ENCODE data around the gene KRTAP5-10.
"Not testable (repeated sequence)": the region's sequence is repeated elsewhere in the genome, so short reads cannot be mapped to it uniquely, and the experiment has no call there.

KRTAP5-10 gene, protein sequence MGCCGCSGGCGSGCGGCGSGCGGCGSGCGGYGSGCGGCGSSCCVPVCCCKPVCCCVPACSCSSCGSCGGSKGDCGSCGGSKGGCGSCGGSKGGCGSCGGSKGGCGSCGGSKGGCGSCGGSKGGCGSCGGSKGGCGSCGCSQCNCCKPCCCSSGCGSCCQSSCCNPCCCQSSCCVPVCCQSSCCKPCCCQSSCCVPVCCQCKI

DNA sequence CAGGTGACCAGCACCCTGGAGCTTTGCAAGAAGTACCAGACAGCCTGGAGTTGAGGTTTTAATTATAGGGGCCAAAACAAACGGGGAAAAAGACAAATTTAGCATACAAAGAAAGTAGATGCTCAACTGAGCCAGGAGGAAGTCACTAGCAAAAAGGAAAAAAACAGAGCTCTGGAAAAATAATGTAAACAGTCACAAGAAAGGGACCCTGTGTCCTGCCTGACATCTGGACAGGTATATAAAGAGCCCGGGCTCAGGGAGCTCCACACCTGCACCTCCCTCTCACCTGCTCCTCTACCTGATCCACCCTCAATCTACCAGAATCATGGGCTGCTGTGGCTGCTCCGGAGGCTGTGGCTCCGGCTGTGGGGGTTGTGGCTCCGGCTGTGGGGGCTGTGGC, at the start of gene KRTAP5-10:
KRTAP5-10 (plus strand) TSS at position 301 of the 400 bp plus-strand sequence; CDS start at position 326, 25 bp downstream.
- DNase-seq (ENCODE audit: low read depth in 1 of 2, low spot score in 1 of 2) = no peak

DNA sequence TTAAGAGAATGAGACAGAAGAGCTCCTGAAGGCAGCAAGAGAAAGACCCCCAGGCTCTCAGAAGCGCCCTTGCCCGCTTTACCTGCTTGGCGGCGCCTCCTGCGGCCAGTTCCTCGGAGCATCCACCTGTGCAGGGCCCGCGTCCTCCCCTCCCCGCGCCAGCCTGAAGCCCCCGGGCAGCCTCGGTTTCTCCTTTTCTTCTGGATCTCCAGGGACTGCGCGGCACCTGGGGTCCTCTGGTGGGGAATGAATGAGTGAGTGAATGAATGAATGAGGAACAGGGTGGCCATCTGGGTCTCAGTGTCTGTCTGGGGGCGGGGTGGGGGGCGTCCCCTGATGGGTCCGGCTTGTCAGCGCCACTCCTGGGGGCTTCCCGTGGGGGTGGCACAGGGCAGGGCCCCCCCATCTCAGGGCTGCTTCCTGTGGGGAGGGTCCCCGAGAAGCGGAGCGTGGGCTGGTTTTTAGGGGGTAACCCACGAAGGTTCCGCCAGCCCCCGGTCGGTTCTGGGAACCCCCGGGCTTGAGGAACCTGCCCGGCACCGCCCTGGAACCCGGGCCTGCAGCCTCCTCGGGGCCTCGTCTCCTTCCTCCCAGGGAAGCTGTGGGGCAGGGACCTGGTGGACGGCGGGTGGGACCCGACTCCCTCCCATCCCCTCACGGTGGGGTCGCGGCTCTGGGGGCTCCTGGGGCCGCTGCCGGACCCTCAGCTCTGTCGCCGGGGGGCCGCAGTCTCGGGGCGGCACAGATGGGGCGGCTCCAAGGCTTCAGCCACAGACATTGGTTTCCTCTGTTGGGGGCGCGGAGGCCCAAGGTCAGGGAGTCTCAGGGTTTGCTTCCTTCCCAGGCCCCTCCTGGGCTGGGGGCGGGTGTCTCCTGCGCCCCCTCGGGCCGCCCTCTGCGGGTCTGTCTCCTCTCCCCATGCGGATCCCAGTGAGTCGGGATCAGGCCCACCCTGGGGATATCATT, 46.6 kb upstream of the KRTAP5-10 start:
- no peak for DNase-seq (ENCODE audit: low read depth in 1 of 2, low spot score in 1 of 2)

DNA sequence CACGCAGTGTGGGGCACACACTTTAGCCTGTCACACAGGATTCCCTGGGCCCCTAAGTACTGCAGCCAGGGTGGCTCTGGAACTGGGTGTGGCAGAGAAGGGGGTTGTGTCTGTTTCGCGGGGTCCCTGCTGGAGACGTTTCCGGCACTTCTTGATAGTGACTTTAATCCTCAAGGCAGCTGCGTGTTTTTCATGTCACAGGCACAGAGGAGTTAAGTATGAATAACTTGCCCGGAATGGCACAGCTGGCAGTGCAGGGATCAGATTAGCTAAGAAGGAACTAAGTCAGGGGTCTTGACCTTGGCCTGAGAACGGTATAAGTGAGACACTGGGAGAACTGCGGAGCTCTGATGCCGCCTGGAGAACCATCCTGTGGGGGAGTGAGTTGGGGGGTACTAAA, 45.8 kb upstream of the KRTAP5-10 start:
- no peak for DNase-seq (ENCODE audit: low read depth in 1 of 2, low spot score in 1 of 2)

DNA sequence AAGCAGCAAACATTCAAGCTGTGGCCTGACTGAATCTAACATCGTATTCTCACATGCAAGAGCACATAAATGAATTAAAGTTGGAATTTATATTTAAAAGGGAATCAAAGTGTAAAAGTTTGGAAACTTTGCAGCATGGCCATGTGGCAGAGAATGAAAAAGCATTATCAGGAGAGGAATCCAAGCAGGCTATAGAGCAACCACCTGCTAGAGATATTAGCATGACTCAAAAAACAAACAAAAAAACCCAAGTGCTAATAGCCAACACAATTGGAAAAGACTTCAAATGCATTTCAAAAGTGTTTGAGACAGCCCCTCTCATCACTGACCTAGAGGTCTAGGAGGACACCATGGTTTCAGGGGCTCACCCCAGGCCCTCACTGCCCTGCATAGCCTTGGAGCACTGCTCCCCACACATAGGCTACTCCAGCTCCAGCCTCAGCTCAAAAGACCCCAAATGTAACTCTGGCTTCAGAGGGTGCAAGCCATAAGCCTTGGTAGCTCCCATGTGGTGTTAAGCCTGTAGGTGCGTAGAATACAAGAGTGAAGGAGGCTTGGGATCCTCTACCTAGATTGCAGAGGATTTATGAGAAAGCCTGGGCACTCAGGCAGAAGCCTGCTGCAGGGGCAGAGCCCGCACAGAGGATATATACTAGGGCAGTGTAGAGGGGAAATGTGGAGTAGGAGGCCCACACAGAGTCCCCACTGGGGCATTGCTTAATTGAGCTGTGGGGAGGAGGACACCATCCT, 40.0 kb upstream of the KRTAP5-10 start:
- DNase-seq (ENCODE audit: low read depth in 1 of 2, low spot score in 1 of 2) = no peak

DNA sequence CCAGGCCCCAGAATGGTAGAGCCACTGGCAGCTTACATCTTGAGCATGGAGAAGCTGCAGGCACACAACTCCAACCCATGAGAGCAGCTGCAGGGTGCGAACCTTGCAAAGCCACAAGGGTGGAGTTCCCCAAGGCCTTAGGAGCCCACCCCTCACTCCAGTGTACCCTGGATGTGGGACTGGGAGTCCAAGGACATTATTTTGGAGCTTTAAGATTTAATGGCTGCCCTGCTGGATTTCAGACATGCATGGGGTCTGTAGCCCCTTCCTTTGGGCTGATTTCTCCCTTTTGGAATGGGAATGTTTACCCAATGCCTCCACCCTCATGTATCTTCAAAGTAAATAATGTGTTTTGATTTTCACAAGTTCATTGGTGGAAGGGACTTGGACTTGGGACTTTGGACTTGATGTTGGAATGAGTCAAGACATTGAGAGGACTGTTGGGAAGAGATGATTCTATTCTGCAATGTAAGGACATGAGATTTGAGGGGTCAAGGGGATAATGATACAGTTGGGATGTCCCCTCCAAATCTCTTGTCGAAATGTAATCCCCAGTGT, 39.3 kb upstream of the KRTAP5-10 start:
- DNase-seq (ENCODE audit: low read depth in 1 of 2, low spot score in 1 of 2) = no peak

DNA sequence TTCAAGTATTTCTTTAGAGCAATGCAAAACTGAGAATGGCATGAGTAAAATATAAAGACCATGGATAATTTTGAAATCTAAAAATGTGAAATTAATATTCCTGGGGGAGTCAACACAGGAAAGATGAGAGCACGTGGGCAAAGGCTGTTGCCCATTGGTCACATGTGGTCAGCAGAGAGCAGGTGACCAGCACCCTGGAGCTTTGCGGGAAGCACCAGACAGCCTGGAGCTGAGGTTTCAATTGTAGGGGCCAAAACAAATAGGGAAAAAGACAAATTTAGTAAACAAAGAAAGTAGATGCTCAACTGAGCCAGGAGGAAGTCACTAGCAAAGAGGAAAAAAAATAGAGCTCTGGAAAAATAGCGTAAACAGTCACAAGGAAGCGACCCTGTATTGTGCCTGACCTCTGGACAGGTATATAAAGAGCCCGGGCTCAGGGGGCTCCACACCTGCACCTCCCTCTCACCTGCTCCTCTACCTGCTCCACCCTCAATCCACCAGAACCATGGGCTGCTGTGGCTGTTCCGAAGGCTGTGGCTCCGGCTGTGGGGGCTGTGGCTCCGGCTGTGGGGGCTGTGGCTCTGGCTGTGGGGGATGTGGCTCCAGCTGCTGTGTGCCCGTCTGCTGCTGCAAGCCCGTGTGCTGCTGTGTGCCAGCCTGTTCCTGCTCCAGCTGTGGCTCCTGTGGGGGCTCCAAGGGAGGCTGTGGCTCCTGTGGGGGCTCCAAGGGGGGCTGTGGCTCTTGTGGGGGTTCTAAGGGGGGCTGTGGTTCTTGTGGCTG, 38.4 kb upstream of the KRTAP5-10 start, which contains the start of gene KRTAP5-7:
KRTAP5-7 (plus strand) TSS at position 472 of the 780 bp plus-strand sequence; CDS start at position 506, 34 bp downstream.
- not testable (repeated sequence) for DNase-seq (ENCODE audit: low read depth in 1 of 2, low spot score in 1 of 2)

DNA sequence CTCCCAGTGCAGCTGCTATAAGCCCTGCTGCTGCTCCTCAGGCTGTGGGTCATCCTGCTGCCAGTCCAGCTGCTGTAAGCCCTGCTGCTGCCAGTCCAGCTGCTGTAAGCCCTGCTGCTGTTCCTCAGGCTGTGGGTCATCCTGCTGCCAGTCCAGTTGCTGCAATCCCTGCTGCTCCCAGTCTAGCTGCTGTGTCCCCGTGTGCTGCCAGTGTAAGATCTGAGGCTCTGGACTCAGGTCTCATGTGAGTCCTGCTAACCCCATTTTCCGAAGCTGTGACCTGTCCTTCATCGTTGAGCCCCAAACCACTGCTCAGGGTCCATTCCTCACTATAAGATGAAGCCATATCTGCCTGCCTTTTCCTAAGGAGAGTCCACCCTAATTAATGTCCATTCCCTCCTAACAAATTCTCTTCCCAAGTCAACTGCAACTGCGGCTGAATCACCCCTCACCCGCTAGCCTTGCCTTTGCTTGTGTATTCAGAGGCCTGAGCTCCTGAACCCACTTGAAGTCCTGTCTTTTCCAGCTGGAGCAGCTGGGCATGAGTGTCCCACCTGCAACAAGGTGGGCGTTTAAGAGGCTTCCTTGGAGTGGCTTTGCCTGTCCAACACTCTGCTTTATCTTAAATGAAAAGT, 37.7 kb upstream of the KRTAP5-10 start:
- no peak for DNase-seq (ENCODE audit: low read depth in 1 of 2, low spot score in 1 of 2)

DNA sequence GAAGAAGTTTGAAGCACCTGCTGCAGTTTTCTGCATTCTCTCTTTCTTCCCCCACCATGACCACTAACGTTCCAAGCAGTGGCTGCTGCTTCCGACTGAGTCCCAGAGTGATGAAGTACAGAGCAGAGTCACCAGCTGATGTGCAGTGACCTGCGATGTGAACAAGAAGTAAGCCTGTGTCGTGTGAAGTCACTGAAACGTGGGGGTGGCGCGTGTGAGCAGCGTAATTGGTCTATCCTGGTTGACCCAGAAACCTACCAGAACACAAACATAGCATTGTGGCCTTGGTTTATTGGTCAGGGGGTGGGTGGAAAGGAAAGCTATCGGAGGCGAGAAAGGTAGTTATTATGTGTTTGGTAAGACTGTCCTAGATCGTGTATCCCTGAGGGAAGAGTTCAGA, 34.8 kb upstream of the KRTAP5-10 start:
- no peak for DNase-seq (ENCODE audit: low read depth in 1 of 2, low spot score in 1 of 2)

DNA sequence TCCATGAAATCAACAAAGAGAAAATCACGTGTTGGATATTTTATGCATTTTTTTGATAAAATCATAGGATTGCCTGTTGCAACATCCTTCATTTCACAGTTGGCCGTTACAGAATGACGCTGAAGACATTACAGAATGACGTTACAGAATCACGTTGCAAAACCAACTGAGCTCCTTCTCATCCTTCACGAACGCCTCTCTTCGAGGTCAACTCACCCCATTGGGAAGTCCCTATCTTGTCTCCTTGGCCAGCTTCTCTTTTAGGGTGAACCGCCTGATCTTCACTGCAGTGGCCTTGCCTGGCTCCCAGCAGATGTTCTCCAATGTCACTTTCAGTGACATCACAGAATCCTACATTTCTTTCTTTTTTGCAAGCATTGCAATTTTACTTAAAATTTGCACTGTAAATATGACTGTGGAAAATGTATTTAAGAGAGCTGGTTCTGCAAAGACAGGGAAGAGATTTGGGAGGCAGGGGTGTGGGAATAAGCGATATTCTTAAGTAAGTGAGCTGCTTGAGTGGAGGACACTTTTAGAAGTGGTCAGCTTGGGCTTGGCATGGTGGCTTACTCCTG, 33.2 kb upstream of the KRTAP5-10 start:
- DNase-seq (ENCODE audit: low read depth in 1 of 2, low spot score in 1 of 2) = no peak

DNA sequence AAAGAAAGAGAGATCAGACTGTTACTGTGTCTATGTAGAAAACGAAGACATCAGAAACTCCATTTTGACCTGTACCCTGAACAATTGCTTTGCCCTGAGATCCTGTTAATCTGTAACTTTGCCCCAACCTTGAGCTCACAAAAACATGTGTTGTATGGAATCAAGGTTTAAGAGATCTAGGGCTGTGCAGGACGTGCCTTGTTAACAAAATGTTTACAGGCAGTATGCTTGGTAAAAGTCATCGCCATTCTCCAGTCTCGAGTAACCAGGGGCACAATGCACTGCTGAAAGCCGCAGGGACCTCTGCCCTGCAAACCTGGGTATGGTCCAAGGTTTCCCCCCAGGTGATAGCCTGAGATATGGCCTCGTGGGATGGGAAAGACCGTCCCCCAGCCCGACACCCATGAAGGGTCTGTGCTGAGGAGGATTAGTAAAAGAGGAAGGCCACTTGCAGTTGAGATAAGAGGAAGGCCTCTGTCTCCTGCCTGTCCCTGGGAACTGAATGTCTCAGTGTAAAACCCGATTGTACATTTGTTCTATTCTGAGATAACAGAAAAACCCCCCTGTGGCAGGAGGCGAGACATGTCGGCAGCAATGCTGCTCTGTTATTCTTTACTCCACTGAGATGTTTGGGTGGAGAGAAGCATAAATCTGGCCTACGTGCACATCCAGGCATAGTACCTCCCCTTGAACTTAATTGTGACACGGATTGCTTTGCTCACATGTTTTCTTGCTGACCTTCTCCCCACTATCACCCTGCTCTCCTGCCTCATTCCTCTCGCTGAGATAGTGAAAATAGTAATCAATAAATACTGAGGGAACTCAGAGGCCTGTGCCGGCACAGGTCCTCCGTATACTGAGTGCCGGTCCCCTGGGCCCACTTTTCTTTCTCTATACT, 30.4 kb upstream of the KRTAP5-10 start:
- DNase-seq (ENCODE audit: low read depth in 1 of 2, low spot score in 1 of 2) = not testable (repeated sequence)

DNA sequence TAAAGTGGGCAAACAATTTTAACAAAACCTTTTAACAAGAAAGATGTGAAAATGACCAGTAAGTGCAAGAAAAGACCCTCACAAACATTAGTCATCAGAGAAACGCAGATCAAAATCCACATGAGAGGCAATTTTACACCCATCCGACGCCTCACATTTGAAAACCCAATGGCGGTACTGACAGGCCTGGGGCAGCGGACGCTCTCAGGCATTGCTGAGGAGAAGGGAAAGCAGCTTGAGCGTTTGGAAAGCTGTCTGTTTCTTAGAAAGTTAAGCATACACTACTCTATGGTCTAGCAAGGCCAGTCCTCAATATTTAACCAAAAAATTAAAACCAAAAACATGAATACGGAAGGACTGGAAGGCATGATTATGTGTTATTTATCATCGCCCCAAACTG, 29.5 kb upstream of the KRTAP5-10 start:
- no peak for DNase-seq (ENCODE audit: low read depth in 1 of 2, low spot score in 1 of 2)

DNA sequence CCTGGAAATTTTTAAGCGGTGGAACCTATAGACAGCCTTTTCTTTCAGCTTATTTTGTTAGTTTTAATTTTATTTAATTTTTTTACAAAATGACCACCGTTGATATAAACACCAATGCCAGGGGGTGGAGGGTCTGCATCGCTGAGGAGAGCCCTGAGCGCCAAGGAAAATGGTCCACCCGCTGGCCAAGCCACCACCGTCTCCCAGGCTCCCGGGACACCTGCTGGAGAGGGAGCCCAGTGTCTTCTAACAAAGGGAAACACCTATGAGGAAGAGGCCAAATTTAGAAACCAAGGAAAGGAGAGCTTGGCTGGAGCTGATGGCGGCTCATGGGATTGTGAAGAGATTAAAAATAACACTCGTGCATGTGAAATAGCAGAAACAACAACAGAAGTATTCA, 27.8 kb upstream of the KRTAP5-10 start:
- no peak for DNase-seq (ENCODE audit: low read depth in 1 of 2, low spot score in 1 of 2)

DNA sequence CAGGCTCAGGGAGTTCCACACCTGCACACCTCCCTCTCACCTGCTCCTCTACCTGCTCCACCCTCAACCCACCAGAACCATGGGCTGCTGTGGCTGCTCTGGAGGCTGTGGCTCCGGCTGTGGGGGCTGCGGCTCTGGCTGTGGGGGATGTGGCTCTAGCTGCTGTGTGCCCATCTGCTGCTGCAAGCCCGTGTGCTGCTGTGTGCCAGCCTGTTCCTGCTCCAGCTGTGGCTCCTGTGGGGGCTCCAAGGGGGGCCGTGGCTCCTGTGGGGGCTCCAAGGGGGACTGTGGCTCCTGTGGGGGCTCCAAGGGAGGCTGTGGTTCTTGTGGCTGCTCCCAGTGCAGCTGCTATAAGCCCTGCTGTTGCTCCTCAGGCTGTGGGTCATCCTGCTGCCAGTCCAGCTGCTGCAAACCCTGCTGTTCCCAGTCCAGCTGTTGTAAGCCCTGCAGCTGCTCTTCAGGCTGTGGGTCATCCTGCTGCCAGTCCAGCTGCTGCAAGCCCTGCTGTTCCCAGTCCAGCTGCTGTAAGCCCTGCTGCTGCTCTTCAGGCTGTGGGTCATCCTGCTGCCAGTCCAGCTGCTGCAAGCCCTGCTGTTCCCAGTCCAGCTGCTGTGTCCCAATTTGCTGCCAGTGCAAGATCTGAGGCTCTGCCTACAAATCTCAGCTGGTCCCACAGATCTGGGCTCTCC, 27.2 kb upstream of the KRTAP5-10 start, which contains the start of gene KRTAP5-8:
KRTAP5-8 (plus strand) TSS at position 49 of the 689 bp plus-strand sequence; CDS start at position 80, 31 bp downstream.
- DNase-seq (ENCODE audit: low read depth in 1 of 2, low spot score in 1 of 2) = not testable (repeated sequence)

DNA sequence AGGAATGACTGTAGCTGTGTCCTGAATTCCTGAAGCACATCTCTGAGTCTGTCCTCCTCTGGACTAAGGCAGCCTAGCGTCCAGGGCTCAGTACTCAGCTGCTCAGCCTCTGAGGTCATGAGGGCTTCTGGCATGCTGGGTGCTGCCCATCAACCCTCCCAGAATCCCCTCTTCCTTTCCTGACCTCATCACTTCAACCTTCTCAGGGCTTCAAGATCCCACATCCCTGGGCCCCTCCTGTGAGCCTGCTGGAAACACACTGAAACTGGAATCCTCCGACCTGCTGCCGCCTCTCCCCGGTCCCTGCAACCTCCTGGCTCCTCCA, 26.7 kb upstream of the KRTAP5-10 start:
- DNase-seq (ENCODE audit: low read depth in 1 of 2, low spot score in 1 of 2) = no peak

DNA sequence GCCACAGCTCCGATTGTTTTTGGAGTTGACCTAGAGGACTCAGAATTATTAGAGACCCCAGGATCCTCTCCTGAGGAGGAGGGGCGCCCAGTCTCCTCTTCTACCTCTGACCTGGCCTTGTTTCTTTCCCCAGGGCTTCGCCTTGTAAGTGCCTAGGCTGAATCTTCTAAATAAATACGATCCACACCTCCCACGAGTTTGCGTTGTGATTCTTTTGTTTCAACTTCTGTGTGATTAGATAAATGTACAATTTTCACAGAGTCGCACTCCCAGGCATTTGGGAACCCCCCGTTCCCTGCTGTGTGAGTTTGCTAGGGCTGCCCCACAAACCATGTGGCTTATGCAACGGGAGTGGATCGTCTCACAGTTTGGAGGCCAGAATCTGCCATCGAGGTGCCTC, 26.3 kb upstream of the KRTAP5-10 start:
- no peak for DNase-seq (ENCODE audit: low read depth in 1 of 2, low spot score in 1 of 2)

DNA sequence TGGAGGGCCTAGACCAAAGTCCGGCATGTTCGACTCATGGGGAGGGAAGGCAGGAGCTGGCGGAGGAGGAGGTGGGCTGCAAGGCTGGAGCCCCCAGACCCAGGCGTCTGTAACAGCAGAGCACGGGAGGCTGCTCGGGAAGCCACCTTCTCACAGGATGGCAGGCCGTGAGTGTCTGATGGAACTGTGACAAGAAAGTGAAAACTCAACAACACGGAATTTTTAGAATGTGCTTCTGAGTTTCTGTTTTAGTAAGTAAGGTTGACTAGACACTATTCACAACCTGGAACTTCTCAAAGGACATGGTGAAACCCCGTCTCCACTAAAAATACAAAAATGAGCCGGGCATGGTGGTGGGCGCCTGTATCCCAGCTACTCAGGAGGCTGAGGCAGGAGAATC, 25.4 kb upstream of the KRTAP5-10 start:
- DNase-seq (ENCODE audit: low read depth in 1 of 2, low spot score in 1 of 2) = not testable (repeated sequence)

DNA sequence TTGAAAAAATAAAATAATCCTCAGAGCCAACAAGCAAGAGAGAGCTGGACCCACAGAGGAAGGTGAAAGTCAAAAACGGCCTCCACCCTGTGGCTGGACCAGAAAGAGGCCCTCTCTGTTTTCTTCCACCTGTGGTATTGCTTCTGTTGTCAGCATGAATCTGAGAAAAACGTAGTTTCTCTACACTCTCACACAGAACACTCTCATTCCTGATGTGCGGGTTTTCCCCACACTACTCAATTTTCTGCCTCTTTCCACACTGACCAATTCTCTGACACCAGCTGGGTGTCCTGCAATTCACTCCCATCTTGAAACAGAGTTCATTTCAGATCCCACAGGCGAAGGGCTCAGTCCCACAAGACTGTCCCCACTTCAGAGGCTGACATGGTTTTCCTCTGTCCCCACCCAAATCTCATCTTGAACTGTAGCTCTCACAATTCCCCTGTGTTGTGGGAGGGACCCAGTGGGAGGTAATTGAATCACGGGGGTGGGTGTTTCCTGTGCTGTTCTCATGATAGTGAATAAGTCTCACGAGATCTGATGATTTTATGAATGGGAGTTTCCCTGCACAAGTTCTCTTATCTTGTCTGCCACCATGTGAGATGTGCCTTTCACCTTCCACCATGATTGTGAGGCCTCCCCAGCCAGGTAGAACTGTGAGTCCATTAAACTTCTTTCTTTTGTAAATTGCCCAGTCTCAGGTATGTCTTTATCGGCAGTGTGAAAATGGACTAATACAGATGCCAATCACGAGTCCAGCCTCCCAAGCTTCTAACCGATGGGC, 24.6 kb upstream of the KRTAP5-10 start:
- DNase-seq (ENCODE audit: low read depth in 1 of 2, low spot score in 1 of 2) = not testable (repeated sequence)

Data from stimulated activated CD4-positive, alpha-beta T cell treated with anti-CD3 and anti-CD28 coated beads, Interleukin-15, amount 100 ng/mL, for 1 hour (primary cell).